Stimulated activated CD8-positive, alpha-beta memory T cell treated with anti-CD3 and anti-CD28 coated beads, Interleukin-7, amount 100 ng/mL, for 24 hours (primary cell): ENCODE data around the gene ZBTB17.
"Not testable (repeated sequence)": the region's sequence is repeated elsewhere in the genome, so short reads cannot be mapped to it uniquely, and the experiment has no call there.

Source experiments
- DNase-seq: peaks from one replicate; pipeline ENCODE4 v3.0.0-alpha.2; 2020; ENCODE audit warnings: low read depth

ZBTB17 gene

GRCh38 chr1:16011936-16012589 lies 36.2 kb upstream of the ZBTB17 start:
- DNase-seq: no peak

GRCh38 chr1:16010837-16011236 lies 34.9 kb upstream of the ZBTB17 start:
- DNase-seq: no peak

- DNase-seq: no peak
These were observed 33.8 kb upstream of the ZBTB17 start for GRCh38 chr1:16009678-16010077.

- DNase-seq: peak; percentile 59
These were observed 33.1 kb upstream of the ZBTB17 start for GRCh38 chr1:16009030-16009460.

- no peak for DNase-seq
These were observed 31.9 kb upstream of the ZBTB17 start for GRCh38 chr1:16007671-16008341.

- no peak for DNase-seq
These were observed 30.9 kb upstream of the ZBTB17 start for GRCh38 chr1:16006552-16007485.

- DNase-seq: no peak
These were observed 30.1 kb upstream of the ZBTB17 start for GRCh38 chr1:16006010-16006409.

- DNase-seq: no peak
These were observed 29.7 kb upstream of the ZBTB17 start for GRCh38 chr1:16005597-16005996.

GRCh38 chr1:16001274-16001673 lies 25.4 kb upstream of the ZBTB17 start:
- DNase-seq: not testable (repeated sequence)

GRCh38 chr1:15998929-15999328 lies 23.0 kb upstream of the ZBTB17 start:
- DNase-seq: no peak

- no peak for DNase-seq
These were observed 21.9 kb upstream of the ZBTB17 start for GRCh38 chr1:15997637-15998280.

GRCh38 chr1:15997076-15997585 lies 21.2 kb upstream of the ZBTB17 start:
- DNase-seq: no peak

- peak; percentile 29 for DNase-seq
These were observed 18.9 kb upstream of the ZBTB17 start for GRCh38 chr1:15994590-15995351.

GRCh38 chr1:15994081-15994480 lies 18.2 kb upstream of the ZBTB17 start:
- DNase-seq: no peak

- no peak for DNase-seq
These were observed 17.8 kb upstream of the ZBTB17 start for GRCh38 chr1:15993666-15994065.

- DNase-seq: no peak
These were observed 16.9 kb upstream of the ZBTB17 start for GRCh38 chr1:15992582-15993500.

GRCh38 chr1:15992187-15992553 lies 16.3 kb upstream of the ZBTB17 start:
- DNase-seq: no peak

GRCh38 chr1:15991427-15992186 lies 15.7 kb upstream of the ZBTB17 start:
- DNase-seq: no peak

- no peak for DNase-seq
These were observed 13.9 kb upstream of the ZBTB17 start for GRCh38 chr1:15989776-15990175.
